Hematopoietic multipotent progenitor cell treated with erythropoietin and hydrocortisone succinate and interleukin-3 and kit ligand, for 4 days (in vitro differentiated cells): ENCODE measurements around the gene RIC8B.

Experiments used
- DNase-seq: peaks from one replicate; pipeline ENCODE4 v3.0.0-alpha.2; 2015

RIC8B gene

GRCh38 chr12:106759526-106760183 lies 14.8 kb upstream of the RIC8B start:
- no peak for DNase-seq

DNA sequence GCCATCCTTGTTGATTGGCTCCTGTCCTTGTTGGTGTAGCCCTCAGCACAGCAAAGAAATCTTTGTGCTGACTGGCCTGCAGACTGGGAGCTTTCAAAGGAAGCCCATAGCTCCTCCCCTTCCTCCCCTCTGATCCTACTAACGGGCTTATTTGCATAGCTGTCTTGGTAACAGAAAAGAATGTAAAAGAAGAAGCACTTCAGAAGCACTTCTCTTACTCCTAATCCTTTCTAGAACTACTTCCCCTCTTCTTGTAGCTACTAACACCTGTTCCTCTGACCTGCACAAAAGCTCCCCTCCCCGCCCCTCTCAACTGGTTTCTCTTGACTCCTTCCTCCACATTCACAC lies 14.3 kb upstream of the RIC8B start:
- DNase-seq: peak; percentile 61

DNA sequence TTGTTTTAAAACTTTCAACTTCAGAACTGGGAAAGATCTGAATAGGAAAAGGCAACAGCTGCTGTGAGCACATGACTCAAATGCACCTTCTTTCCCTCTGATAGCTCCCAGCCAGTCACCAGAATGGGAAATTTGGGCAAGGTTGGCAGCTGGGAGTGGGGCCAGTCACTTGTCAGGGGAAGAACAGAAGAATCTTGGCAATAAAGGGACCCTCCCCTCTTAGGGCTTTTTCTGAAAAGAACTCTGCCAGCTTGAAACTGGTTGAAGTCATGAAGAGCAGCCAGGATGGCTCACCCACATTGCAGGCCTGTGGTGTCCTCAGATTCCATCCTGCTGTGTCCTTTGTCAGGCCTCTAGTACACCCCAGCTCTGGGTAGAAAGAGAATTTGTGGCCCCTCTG lies 10.3 kb upstream of the RIC8B start:
- DNase-seq: no peak

GRCh38 chr12:106764738-106765137 lies 9.7 kb upstream of the RIC8B start:
- peak; percentile 18 for DNase-seq

DNA sequence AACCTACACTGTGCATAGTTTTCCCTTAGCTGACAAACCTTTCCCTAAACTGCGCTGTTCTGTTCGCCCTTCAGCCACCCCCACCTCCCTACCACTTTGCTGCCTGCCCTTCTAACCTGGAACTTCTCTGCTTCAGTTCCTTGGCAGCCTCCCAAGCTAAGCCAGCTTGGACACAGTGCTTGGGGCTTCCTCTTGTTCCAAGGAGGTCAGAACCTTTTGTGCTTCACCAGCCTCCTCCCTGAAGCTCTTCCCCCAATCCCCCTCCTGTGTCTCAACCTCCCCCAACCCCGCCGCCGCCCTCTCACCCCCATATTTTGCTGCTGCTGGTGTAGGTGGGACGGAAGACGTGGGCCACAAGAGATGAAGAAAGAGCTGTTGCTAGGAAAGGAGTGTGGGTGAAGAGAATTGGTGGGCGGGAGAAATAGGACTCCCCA lies 8.1 kb upstream of the RIC8B start:
- no peak for DNase-seq

DNA sequence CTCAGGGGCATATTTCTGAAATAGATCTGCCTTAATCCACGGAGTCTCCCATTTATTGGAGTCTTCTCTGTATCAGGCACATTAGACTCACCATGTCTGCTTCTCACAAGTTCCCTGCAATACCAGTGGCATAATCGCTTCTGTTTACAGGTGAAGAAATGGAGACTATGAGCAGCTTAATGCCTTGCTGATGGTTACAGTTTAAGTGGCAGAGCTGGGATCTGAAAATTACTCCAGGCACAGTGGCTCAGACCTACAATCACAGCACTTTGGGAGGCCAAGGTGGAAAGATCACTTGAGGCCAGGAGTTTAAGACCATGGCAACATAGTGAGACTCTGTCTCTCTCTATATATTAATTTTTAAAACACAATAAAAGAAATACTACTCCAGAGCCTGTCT lies 7.3 kb upstream of the RIC8B start:
- DNase-seq: no peak

GRCh38 chr12:106767954-106768822 lies 6.3 kb upstream of the RIC8B start:
- no peak for DNase-seq

DNA sequence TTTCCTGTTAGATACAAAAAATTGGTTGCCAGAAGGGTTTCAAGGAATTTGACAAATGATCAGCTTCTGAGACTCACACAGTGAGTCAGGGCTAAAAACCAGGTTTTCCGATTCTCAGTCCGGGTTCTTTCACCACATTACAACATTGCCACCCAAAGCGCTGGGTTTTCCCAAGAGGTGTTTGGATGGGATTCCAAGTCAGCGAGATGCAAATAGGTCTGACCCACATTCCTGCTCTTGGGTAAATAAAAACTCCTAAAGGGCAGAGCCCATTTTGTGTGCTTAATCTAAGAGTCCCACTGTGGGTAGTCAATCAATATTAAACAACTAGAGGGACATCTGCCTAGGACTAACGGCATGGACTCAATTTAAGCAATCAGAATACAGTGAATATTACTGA lies 5.4 kb upstream of the RIC8B start:
- no peak for DNase-seq

- DNase-seq: no peak
These were observed 4.9 kb upstream of the RIC8B start for GRCh38 chr12:106769546-106769945.

DNA sequence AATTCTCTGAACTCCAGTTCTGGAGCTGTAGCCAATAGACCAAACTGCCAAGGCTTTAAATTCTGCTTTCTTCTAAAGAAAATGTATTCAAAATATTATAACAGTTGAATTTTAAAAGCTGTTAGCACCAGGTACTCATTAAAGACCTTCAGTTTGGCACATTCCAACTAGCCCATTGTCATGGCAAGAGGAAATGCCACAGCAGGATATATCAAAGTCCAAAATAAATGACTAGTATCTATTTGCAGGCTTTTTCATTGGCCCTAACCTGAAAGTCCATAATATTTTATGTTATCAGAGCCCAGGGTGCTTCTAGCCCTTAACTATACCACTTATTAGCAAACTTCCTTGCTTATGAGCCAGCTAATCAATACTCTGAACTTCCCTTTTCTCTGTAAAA lies 3.1 kb upstream of the RIC8B start:
- no peak for DNase-seq

DNA sequence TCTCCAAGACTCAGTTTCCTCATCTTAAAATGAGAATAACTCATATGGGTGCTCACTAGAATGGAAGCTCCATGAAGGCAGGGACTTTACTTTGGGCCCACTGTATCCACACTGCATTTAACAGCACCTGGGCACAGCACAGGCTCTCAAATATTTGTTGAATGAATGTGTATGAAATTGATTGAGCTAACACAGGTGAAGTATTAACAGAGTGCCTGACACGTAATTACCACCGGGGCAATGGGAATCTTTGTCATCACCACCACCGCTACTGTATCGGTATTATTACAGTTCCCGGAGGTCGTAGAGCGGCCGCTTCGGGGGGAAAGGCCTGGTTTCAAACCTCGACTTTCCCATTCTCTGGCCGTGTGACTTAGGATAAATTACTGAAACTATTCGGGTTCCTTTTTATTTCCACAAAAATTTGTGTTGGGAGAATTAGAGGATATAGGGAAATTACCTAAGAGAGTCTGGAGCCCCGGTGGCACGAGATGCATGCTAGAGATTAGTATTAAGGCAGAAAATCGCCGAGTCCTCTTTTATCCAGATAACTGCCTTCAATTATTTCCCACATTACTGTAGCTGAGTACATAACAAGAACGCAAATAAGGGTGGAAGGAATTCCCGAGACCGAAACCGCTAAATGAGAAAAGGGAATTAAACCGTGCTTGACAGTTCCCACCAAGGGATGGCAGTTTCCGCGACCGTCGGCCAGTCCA lies 1.0 kb upstream of the RIC8B start:
- DNase-seq: peak; percentile 10

GRCh38 chr12:106774808-106775524 lies 484 bp downstream of the RIC8B start:
- no peak for DNase-seq

DNA sequence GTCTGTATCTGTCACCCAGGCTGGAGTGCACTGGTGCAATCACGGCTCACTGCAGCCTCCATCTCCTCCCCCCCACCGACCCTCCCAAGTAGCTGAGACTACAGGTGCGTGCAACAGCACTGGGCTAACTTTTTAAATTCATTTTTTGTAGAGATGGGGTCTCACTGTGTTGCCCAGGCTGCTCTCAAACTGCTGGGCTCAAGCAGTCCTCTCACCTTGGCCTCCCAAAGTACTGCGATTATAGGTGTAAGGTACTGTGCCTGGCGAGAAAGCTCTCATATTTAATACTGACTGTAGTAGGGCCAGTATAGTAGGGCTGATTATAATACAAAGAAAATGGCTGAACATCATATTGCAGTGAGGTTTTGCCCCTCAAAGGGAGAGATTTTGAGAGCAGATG lies 2.4 kb downstream of the RIC8B start:
- DNase-seq: no peak

- DNase-seq: peak; percentile 65
These were observed 5.6 kb downstream of the RIC8B start for GRCh38 chr12:106780010-106780631.

- DNase-seq: no peak
These were observed 8.1 kb downstream of the RIC8B start for GRCh38 chr12:106782619-106783018.

- no peak for DNase-seq
These were observed 9.0 kb downstream of the RIC8B start for GRCh38 chr12:106783515-106783914.

DNA sequence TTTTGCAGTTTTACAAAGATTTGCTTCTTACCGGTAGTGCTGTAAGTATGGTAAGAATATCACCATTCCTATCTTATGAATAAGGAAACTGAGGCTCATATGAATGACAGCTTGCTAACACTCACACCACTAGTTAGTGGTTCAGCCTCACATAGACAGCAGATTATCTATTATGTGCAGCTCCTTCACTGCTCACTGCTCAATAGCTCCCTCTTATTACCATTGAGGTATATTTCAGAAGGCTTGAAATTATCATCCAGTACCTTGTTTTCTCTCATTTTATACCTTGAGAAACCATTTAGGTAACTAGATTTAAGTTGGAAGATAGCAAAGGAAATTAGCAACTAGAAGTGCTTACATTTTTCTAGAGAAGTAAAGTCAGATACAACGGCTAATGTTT lies 15.5 kb downstream of the RIC8B start:
- DNase-seq: peak; percentile 10

- no peak for DNase-seq
These were observed 17.0 kb downstream of the RIC8B start for GRCh38 chr12:106791531-106791930.

DNA sequence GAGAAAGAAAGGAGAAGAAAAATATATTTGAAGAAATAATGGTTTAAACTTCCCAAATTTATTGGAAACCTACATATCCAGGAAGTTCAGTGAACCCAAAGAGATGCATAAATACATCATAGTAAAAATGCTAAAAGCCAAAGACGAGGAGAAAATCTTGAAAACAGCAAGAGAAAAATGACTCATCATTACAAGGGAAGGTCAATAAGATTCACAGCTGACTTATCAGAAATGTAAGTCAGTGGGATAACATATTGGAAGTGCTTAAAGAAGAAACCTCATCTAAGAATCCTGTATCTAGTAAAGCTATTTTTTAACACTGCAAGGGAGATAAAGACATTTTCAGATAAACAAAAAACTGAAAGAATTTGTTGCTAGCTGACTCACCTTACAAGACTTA lies 19.9 kb downstream of the RIC8B start:
- no peak for DNase-seq

DNA sequence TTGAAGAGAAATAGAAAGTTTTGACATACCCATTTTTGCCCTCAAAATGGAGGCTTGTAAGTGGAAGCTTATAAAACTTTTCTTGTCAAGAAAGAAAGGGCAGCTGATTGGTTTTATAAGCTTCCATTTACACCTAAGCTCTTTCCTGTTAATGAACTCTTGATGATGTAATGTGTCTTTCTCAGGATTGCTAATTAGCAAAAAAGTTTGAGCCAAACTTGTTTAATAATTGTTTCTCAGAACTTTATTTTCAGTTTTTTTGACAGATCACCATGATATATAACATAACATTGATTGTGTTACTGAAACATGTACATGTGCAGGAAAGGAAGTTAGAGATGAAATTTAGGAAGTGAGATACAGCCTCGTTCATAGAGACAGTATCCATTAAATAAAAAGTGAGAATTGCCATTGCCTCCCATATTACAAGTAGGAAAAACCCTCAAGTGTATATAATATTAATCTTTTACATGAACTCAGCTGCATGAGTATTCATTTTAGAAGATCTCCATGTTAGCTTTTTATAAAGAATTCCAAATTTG lies 26.8 kb downstream of the RIC8B start:
- no peak for DNase-seq

DNA sequence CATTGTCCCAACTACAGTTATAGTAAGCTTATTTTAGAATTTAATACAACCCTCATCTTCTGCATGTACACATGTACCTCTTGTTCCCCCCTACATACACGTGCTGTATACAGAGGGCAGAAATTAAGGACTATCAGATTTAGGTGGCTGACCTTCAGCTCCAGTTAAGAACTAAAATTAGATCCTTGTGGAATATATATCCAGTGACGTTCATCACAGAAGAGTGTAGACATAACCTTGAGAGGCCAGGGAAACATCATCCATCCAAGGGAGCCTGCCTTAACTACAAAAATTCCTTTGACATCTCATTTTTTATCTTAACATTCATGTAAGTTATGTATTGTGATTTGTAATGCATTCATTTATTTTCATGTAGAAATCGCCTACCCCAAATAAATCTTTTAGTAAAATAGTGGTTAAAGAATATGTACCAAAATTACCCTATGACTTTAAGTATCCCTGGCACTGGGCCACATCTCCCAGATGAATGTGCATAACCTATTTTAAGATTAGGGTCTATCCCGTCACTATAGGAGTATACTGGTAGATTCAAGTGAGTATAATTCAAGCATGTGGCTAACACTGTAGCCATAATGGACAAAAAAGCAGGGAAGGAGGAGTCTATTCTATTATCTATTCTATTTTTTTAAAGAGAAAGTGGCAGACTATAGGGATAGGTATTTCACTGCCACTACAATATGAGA lies 27.5 kb downstream of the RIC8B start:
- no peak for DNase-seq

GRCh38 chr12:106804668-106805067 lies 30.2 kb downstream of the RIC8B start:
- no peak for DNase-seq
